Iris pigment epithelial cell (primary cell): Measurements from ENCODE around the gene MAP3K13.
A peak's percentile ranks its signal among the peaks of the same experiment; 100 is the strongest.
"Not testable (repeated sequence)": the region's sequence is repeated elsewhere in the genome, so short reads cannot be mapped to it uniquely, and the experiment has no call there.

Experiments
- DNase-seq: peaks from one replicate; pipeline ENCODE4 v3.0.0-alpha.2; 2011; ENCODE audit warnings: low read depth

The MAP3K13 gene

DNA sequence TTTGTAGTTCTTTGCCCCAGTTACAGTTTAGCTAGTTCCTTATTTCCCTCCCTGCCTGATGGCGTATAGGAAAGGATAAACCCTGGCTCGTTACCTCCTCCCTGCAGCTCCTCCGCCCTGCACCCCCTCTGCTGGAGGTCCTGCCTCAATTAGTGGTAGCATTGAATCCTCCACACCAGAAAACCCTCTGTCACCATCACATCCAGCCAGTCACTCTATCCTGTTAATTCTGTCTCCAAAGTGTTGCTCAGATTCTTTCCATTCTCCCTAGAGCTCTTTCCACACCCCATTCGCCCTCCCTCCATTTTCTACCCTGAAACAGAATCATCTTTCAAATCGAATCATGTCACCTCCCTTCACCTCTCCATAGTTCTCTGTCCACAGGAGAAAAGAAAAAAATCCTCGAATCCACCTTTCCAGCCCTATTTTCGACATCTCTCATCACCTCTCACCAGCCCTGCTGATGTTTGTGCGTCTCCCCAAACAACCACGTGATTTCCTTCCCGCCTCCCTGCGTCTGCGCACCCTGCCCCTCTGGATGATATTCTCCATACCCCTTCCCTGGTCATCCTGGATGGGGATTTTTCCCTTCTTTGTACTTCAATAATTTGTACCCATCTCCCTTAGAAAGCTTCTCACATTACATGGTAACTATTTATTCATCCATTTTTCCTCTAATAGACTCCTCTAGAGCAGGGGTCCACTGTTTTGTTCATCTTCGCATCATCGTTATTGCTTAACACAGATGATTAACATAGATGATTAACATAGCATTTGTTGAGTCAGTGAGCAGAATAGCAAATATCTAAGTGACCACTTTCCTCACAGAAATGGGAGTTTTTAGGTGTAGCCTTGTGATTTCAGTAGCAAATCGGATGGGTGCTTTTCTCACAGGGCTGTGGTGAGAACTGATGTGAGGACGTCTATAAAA lies 37.1 kb downstream of the MAP3K13 start:
- peak; percentile 5 for DNase-seq

- DNase-seq: no peak
These were observed 37.9 kb downstream of the MAP3K13 start for GRCh38 chr3:185400866-185401265.

DNA sequence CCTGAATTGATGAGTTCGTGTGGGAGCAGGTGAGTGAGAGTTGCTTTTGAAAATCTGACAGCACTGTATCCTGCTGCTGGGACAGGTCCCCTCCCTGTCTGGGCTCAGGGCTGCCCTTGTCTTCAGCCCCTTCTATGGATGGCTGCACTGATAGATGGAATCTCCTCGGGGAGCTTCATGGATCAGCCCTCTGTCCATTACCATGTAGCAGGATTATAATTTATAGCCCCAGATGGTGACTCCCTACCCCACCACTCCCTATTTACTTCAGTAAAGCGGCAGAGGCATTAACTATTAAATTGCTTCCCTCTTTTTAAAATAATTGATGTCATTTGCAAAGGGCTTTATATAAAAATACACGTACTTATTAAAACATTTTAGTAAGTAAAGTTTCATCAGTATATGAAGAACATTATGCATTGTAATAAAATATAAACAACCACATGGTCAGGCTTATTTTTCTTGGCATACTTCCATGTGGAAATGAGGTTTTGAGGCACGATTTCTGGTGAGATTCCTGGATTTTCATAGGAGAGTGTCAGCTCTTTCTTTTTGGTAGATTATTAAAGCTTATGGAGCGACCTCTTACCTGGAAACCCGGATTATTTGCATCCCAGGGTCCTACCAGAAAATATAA lies 38.5 kb downstream of the MAP3K13 start:
- peak; percentile 28 for DNase-seq

DNA sequence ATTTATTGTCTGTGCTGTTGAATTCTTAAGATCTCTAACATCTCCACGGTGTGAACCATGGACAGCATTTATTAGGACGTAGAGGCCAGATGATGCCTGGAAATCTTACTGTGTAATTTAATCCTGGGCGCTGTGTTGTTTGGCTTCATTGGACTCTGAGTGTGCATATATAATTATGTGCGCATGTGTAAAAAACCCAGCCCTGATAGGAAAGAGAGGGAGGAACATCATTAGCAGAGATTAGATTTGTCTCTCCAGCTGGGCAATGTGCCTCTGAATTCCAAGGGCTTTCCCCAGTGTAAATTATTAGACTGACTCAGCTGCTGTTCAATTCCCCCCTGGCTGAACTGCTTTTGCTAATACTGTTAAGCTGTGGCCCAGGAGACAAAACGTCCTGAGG lies 39.6 kb downstream of the MAP3K13 start:
- peak; percentile 65 for DNase-seq

DNA sequence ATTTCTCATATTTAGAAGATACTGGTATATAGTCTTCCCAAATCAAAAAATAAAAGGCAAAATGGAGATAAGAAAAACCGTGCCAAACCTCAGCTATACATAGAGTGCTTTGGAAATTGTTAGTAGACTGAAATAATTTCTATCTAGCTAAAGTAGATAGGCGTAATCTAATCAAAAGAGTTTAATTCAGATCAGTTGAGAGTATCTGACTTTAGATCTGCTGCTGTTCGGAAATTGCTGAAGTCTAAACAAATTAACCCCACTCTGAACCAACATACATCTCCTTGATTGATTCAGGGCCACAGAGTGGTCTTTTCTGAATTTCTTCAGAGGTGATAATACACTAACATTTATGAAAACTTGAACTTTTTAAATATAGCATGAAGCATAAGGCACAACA lies 40.1 kb downstream of the MAP3K13 start:
- no peak for DNase-seq

DNA sequence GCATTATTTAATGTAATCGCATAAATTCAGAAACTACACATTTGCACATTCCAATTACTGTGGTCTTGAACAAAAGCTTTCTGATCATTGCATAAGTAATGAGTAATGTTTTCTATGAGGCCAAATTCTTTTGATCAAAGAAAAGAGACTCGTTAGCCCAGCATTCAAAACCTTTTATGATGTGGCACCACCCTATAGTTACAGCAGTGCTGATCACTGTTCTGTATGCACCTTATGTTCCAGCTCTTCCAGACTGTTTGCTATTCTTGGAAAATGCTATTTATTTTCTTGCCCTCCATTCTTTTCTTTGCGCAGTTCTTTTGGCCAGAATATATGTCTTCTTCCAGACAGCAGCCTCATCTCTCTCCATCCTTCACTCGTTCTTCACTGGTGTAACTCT lies 42.3 kb downstream of the MAP3K13 start:
- no peak for DNase-seq

GRCh38 chr3:185405664-185406063 lies 42.7 kb downstream of the MAP3K13 start:
- no peak for DNase-seq

- DNase-seq: no peak
These were observed 43.2 kb downstream of the MAP3K13 start for GRCh38 chr3:185406121-185406620.

GRCh38 chr3:185409957-185410356 lies 47.0 kb downstream of the MAP3K13 start:
- no peak for DNase-seq

DNA sequence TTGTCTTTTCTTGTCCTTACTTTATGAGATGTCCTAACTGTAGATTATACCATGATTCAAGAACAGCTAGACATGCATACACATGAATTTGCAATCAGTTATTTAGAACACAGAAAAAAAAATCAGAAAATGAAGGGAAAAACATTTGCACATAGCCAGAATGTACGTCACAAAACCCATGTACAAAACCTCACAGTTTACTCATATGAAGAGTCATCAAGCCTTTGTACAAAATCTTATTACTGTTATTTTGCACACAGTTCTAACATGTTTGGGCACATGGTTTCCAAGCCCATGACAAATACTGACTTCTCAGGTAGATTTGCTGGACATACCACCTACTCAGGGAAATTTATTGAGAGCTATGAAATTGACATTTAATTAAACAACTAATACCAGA lies 48.2 kb downstream of the MAP3K13 start:
- no peak for DNase-seq

DNA sequence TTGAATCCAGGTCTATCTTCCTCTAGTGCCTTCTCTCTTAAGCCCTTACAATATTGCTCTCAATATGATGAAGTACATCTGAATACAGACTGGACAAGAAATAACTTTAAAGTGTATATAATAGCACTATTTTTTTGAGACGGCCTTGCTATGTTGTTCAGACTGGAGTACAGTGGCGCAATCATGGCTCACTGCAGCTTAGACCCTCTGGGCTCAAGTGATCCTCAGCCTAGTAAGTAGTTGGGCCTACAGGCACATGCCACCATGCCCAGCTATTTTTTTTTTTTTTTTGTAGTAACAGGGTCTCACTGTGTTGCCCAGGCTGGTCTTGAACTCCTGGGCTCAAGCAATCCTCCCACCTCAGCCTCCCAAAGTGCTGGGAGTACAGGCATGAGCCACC lies 53.6 kb downstream of the MAP3K13 start:
- no peak for DNase-seq

GRCh38 chr3:185418561-185418977 lies 55.6 kb downstream of the MAP3K13 start:
- not testable (repeated sequence) for DNase-seq

DNA sequence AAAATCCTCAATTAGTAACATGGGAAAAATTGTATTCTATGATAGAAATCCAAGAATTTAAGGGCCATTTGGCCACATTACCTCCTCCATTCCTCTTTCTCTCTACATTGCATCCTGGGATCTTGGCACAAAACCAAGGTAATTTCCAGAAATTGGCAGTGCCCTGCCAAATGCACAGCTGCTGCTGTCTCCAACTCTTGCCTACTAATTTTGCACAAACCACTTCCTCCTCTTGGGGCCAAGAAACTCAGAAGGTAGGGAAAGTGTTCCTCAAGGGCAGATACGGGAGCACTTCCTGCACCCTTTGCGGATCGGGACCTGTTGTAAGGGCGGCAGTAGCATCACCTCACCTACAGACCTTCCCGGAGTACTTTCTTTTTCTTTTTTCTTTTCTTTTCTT lies 57.8 kb downstream of the MAP3K13 start:
- no peak for DNase-seq

- DNase-seq: no peak
These were observed 58.8 kb downstream of the MAP3K13 start for GRCh38 chr3:185421577-185422232.

- no peak for DNase-seq
These were observed 59.7 kb downstream of the MAP3K13 start for GRCh38 chr3:185422677-185423076.

GRCh38 chr3:185423178-185423577 lies 60.2 kb downstream of the MAP3K13 start:
- peak; percentile 41 for DNase-seq

- no peak for DNase-seq
These were observed 61.5 kb downstream of the MAP3K13 start for GRCh38 chr3:185424435-185424834.

GRCh38 chr3:185430375-185430774 lies 67.4 kb downstream of the MAP3K13 start:
- DNase-seq: no peak

DNA sequence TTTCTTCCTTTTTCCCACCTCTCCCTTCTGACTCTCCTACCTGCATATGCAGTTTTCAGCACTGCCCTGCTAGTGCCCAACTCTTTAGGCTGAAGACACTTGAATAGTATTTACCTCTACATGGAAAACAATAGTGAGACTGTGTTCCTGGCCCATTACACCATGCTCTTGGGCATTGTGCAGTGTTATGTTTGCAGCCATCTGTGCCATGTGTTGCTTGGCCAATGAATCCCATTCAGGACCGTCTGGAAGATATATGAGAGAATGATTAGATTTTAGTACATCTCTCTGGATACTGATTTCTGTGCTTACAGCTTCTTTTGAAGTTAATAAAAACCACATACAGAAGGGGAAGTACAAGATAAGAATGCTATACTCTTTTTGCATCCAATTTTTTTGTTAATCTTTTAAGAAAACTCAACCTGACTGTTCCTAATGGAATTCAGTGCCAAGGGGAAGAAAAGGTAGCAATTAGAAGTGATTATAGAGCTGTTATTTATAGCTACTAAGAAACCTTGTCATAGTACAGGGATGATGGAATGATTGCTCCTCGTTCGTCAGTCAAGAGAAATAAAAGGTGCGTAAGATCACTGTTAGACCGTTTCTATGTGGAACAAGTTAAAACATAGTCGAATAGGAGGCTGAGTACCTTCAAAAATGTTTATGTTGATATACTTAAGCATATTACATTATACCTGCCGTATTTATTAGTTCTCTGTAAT lies 77.0 kb downstream of the MAP3K13 start:
- DNase-seq: no peak

DNA sequence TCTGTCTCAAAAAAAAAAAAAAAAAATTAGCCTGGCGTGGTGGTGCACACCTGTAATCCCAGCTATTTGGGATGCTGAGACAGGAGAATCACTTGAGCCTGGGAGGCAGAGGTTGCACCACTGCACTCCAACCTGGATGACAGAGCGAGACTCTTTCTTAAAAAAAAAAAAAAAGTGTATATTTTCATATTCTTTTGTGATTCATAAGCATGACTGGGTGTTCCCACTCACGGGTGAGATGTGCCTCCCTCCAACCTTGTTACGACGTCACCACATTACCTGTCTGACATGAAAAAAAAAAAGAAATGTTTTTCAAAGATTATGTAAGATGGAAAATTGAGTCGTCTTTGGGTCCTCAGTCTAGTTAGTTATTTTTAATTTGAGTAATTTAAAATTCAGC lies 79.1 kb downstream of the MAP3K13 start:
- DNase-seq: no peak

- no peak for DNase-seq
These were observed 81.4 kb downstream of the MAP3K13 start for GRCh38 chr3:185444329-185444728.

- no peak for DNase-seq
These were observed 85.2 kb downstream of the MAP3K13 start for GRCh38 chr3:185448107-185448506.
